GM12801 (cell line): Measurements from ENCODE around the gene TIPRL.

Experiments used
- CTCF ChIP-seq: IDR thresholded peaks from one replicate; pipeline ENCODE4 v1.5.1; 2011; ENCODE audit warnings: control low read depth; ENCODE audit not compliant: insufficient read length; ENCODE audit errors: extremely low read depth

TIPRL gene

GRCh38 chr1:168179438-168180147 lies 831 bp downstream of the TIPRL start:
- TF ChIP-seq CTCF = no peak

- no peak for TF ChIP-seq CTCF
These were observed 1.4 kb downstream of the TIPRL start for GRCh38 chr1:168180148-168180524.

- no peak for TF ChIP-seq CTCF
These were observed 8.4 kb downstream of the TIPRL start for GRCh38 chr1:168187177-168187576.

- no peak for TF ChIP-seq CTCF
These were observed 11.6 kb downstream of the TIPRL start for GRCh38 chr1:168190403-168190802.

GRCh38 chr1:168195199-168196135 lies 16.7 kb downstream of the TIPRL start:
- no peak for TF ChIP-seq CTCF

GRCh38 chr1:168199056-168199455 lies 20.3 kb downstream of the TIPRL start:
- TF ChIP-seq CTCF = no peak

- no peak for TF ChIP-seq CTCF
These were observed 24.3 kb downstream of the TIPRL start for GRCh38 chr1:168202941-168203654.
